ENCODE data around the gene TRABD2A. TPM values are rescaled to one million over a fixed set of nuclear protein-coding genes. Genes with fewer than 3 reads are reported as not detected.

Gene TRABD2A
- total and polyA plus RNA-seq, 8 donors: 0.19 to 0.59 (median 0.28) TPM; not detected in 1

GRCh38 chr2:84830095-84830494, 50.8 kb downstream of the TRABD2A start:
- no peaks in the 10 kb centered on the region for H3K9me3 ChIP-seq
- H3K4me3 ChIP-seq: no peak overlapping the region
- FAIRE-seq (no peak), DNase-seq (peak in 1 of 6 donors; percentile 50), ATAC-seq (peak in 2 of 4 donors; percentile 68 to 77)
- intact Hi-C loops (cut with DNase I): no loop called here
- H3K4me1 ChIP-seq: no peaks in the 10 kb centered on the region
- H3K27me3 ChIP-seq: no peaks in the 10 kb centered on the region
- TF ChIP-seq CTCF (IDR thresholded peaks at IDR 0.05): no peak
- WGBS, 2 donors: 63 to 67% methylated on average over 11 of the region's 11 CpGs
- no peak overlapping the region for H3K27ac ChIP-seq
- H3K36me3 ChIP-seq: no peaks in the 10 kb centered on the region

- Histone ChIP-seq H3K36me3 (no peaks in the 10 kb centered on the region), H3K4me1 (no peaks in the 10 kb centered on the region), H3K4me3 (no peak overlapping the region), H3K27me3 (no peaks in the 10 kb centered on the region), H3K9me3 (no peaks in the 10 kb centered on the region), H3K27ac (no peak overlapping the region)
- TF ChIP-seq CTCF (IDR thresholded peaks at IDR 0.05): no peak
- no peak for DNase-seq
- intact Hi-C loops (cut with DNase I): no loop called here
- no peak for ATAC-seq
- no peak for FAIRE-seq
- 82 to 83% methylated on average over 2 of the region's 2 CpGs for WGBS, 2 donors
These were observed 51.2 kb downstream of the TRABD2A start for GRCh38 chr2:84829693-84830092.

GRCh38 chr2:84827978-84828575, 52.8 kb downstream of the TRABD2A start:
- ATAC-seq (no peak), FAIRE-seq (no peak), DNase-seq (no peak)
- Histone ChIP-seq H3K27ac (no peak overlapping the region), H3K9me3 (no peaks in the 10 kb centered on the region), H3K4me3 (no peak overlapping the region), H3K27me3 (no peaks in the 10 kb centered on the region), H3K36me3 (no peaks in the 10 kb centered on the region), H3K4me1 (no peaks in the 10 kb centered on the region)
- WGBS, 2 donors: 70 to 73% methylated on average over 2 of the region's 2 CpGs
- intact Hi-C loops (cut with DNase I): no loop called here
- TF ChIP-seq CTCF (IDR thresholded peaks at IDR 0.05): no peak

- ATAC-seq: no peak
- TF ChIP-seq CTCF (IDR thresholded peaks at IDR 0.05): no peak
- Histone ChIP-seq H3K36me3 (no peaks in the 10 kb centered on the region), H3K9me3 (no peaks in the 10 kb centered on the region), H3K4me3 (no peak overlapping the region), H3K27ac (no peak overlapping the region), H3K4me1 (no peaks in the 10 kb centered on the region), H3K27me3 (no peaks in the 10 kb centered on the region)
- intact Hi-C loops (cut with DNase I): no loop called here
- no peak for DNase-seq
- WGBS, 2 donors: 90 to 97% methylated on average over 21 of the region's 21 CpGs
- no peak for FAIRE-seq
These were observed 57.1 kb downstream of the TRABD2A start for GRCh38 chr2:84823788-84824187.

- Histone ChIP-seq H3K36me3 (no peaks in the 10 kb centered on the region), H3K4me1 (no peaks in the 10 kb centered on the region), H3K4me3 (no peak overlapping the region), H3K27ac (no peak overlapping the region), H3K9me3 (no peaks in the 10 kb centered on the region), H3K27me3 (no peaks in the 10 kb centered on the region)
- no peak for DNase-seq
- no peak for FAIRE-seq
- no peak for TF ChIP-seq CTCF (IDR thresholded peaks at IDR 0.05)
- 73 to 79% methylated on average over 5 of the region's 5 CpGs for WGBS, 2 donors
- no peak for ATAC-seq
- intact Hi-C loops (cut with DNase I): no loop called here
These were observed 57.7 kb downstream of the TRABD2A start for GRCh38 chr2:84823229-84823628.
